Esophagus muscularis mucosa (tissue), 3 donors: Measurements from ENCODE around the gene RFTN1.

Experiments used
- CTCF ChIP-seq, 3 experiments: fragments of 200-600 bp in 2 of 3; fragments of 450-650 bp in 1 of 3; sonication (generic) in 2 of 3; IDR thresholded peaks; one replicate each; pipeline ENCODE4 v1.5.1; 2017 to 2019; ENCODE audit warnings: antibody characterized with exemption in 3 of 3, mild to moderate bottlenecking in 2 of 3, moderate library complexity in 1 of 3
- POLR2A ChIP-seq: fragments of 450-650 bp; IDR thresholded peaks from one replicate; pipeline ENCODE4 v1.6.1; 2017; ENCODE audit warnings: antibody characterized with exemption, moderate library complexity, mild to moderate bottlenecking, low read depth
- POLR2AphosphoS5 ChIP-seq, 2 donors: sonication (generic); formaldehyde crosslinking; IDR thresholded peaks; one replicate each; pipeline ENCODE4 v1.6.1; 2017; ENCODE audit warnings: antibody characterized with exemption in 2 of 2

GRCh38 chr3:16394639-16395038, 118.9 kb downstream of the RFTN1 start:
- no peak for TF ChIP-seq CTCF (IDR thresholded peaks at IDR 0.05)
- TF ChIP-seq POLR2A = no peak
- no peak for TF ChIP-seq POLR2AphosphoS5 (IDR thresholded peaks at IDR 0.05)
